Effector memory CD8-positive, alpha-beta T cell (primary cell): ENCODE results near the gene NOTCH4.
A peak's percentile ranks its signal among the peaks of the same experiment; 100 is the strongest.

ENCODE experiments used
- ATAC-seq: fragments of 150-1000 bp; cut with Tn5 transposase; replicated peaks from 2 replicates; pipeline ENCODE4 v1.10.0; 2021; ENCODE audit warnings: mild to moderate bottlenecking, moderate library complexity
- DNase-seq, 3 experiments: peaks; one replicate each; pipeline ENCODE4 v3.0.0; 2021
- H3K27ac Mint-ChIP-seq, 2 donors: one replicate each; pipeline ENCODE4 v1.8.0; 2022; ENCODE audit warnings: mild to moderate bottlenecking in 2 of 2, mixed read lengths in 2 of 2, moderate library complexity in 2 of 2
- H3K27me3 Mint-ChIP-seq, 2 donors: one replicate each; pipeline ENCODE4 v1.8.0; 2022; ENCODE audit warnings: mixed read lengths in 2 of 2
- H3K36me3 Mint-ChIP-seq: one replicate; pipeline ENCODE4 v1.8.0; 2022; ENCODE audit warnings: mild to moderate bottlenecking, moderate library complexity, mixed read lengths; ENCODE audit not compliant: insufficient read depth
- H3K4me1 Mint-ChIP-seq, 2 donors: one replicate each; pipeline ENCODE4 v1.8.0; 2022; ENCODE audit warnings: low read depth in 2 of 2, mixed read lengths in 2 of 2
- H3K4me3 Mint-ChIP-seq, 2 donors: one replicate each; pipeline ENCODE4 v1.8.0; 2022; ENCODE audit warnings: mild to moderate bottlenecking in 2 of 2, mixed read lengths in 2 of 2, moderate library complexity in 2 of 2
- H3K9me3 Mint-ChIP-seq, 2 donors: one replicate each; pipeline ENCODE4 v1.8.0; 2022; ENCODE audit warnings: mixed read lengths in 2 of 2

Gene NOTCH4

DNA sequence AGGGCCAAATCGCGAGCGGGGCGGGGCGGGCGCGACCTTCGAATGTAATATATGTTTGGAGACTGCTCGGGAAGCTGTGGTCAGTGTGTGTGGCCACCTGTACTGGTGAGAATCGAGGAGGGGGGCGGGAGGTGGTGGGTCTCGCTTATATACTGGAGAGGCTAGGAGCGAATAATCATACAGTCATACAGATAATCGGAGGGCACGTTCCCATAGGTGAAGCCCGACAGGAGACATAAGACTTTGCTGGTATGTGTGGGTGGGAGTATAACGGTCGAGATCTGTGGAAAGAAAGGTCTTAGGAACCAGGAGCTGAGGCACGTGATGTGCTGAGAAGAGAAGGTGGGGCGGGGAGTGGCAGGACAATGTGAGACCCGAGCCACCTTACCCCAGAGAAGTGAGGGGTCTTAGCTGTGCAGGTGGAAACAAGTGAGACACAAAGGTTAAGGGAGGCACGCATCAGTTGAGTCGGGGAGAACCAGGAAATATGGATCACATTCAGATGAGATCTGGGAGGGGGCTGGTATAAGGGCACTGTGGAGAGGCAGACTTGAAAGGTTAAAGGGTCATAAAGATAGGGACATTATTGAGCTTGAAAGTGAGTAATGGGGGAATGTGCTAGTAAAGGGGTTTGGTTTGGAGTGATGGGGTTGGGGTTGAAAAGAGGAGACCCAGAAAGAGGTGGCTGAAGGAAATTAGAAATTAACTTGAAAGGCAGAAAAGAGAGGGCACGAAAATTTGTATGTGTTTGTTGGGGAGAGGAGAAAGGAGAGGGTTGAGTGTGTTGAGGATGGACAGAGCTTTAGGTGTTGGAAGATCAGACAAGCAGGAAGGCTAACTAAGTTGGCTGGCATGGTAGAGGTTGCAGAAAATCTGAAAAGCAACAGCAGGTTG is 45.1 kb downstream of the NOTCH4 start:
- peak overlapping the region; percentile 97 to 98 for H3K27ac Mint-ChIP-seq
- H3K27me3 Mint-ChIP-seq, result no peaks in the 10 kb centered on the region
- H3K36me3 Mint-ChIP-seq, result peaks cover 34% of the 10 kb centered on the region
- peaks cover 49 to 50% of the 10 kb centered on the region in 2 donors for H3K4me1 Mint-ChIP-seq
- H3K9me3 Mint-ChIP-seq, result no peaks in the 10 kb centered on the region
- peak overlapping the region; percentile 87 to 91 for H3K4me3 Mint-ChIP-seq
- ATAC-seq (no peak), DNase-seq (no peak)

DNA sequence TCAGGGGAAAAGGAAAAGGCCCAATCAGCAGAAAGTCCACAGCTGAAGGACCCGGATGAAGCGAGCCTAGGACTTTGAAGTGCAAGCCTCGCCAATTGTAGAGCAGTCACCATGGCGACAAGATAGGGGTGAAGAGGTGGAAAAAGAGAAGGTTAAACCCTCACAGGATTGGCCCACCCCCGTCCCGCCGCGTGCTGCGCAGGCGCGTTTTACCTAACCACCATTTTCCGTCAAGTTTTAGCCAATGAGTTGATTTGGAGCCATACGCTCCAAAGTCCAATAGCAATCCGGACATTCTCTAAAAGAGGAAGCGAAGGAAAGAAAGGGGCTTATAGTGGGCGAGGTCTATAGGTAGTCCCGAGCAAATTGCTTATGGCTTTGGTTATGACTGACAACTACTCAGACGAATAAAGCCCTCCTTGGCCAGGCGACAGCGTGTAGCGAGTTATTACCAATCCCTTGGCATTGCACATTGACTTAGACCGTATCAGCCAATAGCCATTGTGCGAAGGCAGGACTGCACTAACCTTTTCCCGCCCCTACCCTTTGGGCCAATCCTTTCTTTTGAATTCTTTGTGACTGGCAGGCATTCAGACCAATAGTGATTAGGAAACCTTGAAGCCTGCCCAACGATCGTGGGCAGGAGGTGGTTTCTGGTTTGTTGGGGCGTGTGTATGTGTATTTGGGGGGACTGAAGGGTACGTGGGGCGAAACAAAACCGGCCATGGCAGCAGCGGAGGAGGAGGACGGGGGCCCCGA is 45.9 kb downstream of the NOTCH4 start, which contains the start of gene RNF5:
Gene RNF5 (plus strand): TSS at position 618 of the 759 bp plus-strand sequence. CDS start 107 bp downstream, at position 725.
- ATAC-seq (peak; percentile 81), DNase-seq (peak; percentile 89 to 93 (median 90))
- peaks cover 52 to 58% of the 10 kb centered on the region in 2 donors for H3K4me1 Mint-ChIP-seq
- no peaks in the 10 kb centered on the region for H3K9me3 Mint-ChIP-seq
- peak within 1 kb of the TSS; percentile 87 to 91 for H3K4me3 Mint-ChIP-seq
- peak within 1 kb of the TSS; percentile 97 to 98 for H3K27ac Mint-ChIP-seq
- peaks cover 33% of the 10 kb centered on the region for H3K36me3 Mint-ChIP-seq
- no peaks in the 10 kb centered on the region for H3K27me3 Mint-ChIP-seq

DNA sequence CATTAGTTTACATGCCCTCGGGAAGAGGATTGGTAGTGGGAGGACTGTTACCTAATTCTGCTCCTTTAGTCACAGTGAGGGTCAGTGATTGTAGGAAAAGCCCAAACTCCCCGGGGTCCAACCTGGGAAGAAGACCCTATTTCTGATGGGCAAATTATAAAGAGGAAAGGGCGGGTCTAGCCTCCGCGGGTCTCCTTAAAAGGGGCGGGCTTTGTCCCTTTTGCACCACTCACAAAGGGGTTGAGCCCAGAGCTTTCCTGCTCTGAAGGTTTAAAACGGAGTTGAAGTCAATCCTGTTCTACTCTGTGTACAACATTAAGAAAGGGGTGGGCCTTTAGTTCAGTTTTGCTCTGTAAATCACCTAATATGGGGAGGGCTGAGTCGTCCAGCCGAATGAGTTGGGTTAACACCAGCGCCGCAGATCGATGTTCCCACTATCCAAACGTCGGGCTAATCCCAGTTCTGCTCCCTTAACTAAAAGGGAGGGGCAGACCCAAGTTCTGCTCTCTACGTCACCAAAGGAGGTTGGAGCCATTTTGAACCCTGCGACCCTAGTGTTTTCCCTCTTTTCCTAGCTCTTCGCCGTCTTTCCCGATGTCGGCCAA is 46.6 kb downstream of the NOTCH4 start:
- DNase-seq (no peak), ATAC-seq (peak; percentile 1)
- Mint-ChIP-seq H3K4me3 (peak overlapping the region; percentile 87 to 91), H3K9me3 (no peaks in the 10 kb centered on the region), H3K36me3 (peaks cover 28% of the 10 kb centered on the region), H3K4me1 (peaks cover 52 to 58% of the 10 kb centered on the region in 2 donors), H3K27me3 (no peaks in the 10 kb centered on the region), H3K27ac (peak overlapping the region; percentile 97 to 98)

DNA sequence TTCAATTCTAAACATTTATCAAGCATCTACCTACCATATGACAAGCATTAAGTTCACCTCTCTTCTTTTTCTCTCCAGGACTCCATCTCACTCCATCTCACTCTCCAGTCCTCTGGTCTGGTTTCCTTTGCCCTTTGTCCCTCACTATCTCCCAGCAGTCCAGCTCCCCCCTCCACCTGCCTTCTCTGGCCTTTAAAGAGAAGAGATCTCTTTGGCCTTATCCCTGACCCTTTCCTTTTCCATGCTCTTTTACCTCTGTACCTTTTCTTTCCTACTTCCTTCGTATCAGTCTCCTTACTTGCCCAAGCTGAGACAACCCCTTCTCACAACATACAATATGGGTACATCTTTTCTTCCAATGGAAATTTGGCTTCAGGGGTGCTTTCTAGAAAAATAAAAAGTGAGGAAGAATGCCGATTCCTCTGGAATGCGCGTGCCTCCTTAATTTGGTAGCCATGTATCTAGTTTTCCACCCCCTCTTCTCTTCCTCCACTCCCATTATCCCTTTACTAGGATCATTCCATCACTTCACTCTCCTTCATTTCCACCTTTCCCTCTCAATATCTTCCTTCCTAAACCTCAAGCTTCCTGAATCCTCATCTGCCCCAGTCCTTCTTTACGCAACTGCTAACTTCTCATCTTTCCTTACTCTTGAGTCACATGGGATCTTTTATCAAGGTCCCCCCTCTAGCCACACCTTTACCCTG is 47.2 kb downstream of the NOTCH4 start:
- ATAC-seq (no peak), DNase-seq (no peak)
- H3K4me1 Mint-ChIP-seq, result peaks cover 52 to 58% of the 10 kb centered on the region in 2 donors
- H3K27me3 Mint-ChIP-seq, result no peaks in the 10 kb centered on the region
- H3K27ac Mint-ChIP-seq, result peak overlapping the region; percentile 97 to 98
- peak overlapping the region; percentile 87 to 91 for H3K4me3 Mint-ChIP-seq
- peaks cover 23% of the 10 kb centered on the region for H3K36me3 Mint-ChIP-seq
- H3K9me3 Mint-ChIP-seq, result no peaks in the 10 kb centered on the region

DNA sequence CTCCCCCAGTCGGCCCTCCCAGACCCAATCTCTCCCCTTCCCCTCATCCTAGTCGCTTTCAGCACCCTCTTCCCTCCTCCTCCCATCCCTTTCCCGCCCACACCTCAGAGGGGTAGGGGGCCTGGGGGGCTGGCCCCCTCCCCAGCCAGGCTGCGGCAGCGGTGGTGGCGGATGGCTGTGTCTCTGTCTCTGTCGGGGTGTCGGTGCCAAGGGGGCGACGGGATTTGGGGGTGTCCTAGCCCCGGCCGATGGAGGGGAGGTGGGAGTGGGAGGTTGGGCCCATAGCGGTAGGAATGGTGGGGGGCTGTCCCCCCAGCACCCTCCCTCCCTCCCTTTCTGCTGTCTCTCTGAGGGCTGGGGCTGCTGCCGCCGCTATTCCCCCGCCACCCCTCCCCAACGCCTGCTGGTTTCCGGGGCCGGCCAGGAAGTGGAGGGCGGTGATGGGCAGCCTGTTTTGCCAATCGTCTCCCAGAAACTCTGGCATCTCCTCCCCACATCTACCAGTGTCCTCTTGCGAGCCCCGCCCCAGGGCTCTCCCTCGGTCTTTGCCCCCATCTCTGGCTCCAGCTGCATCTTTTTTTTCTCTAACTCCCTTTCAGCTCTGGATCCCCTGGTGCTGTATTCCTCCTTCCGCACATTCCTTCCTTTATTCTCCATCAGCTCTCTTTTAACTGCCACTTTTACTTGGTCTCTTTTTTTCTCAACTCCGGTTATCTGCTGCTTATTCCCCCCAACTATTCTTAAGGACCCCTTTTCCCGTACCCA is 48.0 kb downstream of the NOTCH4 start, which contains the start of gene AGPAT1:
Gene AGPAT1 (minus strand): TSS at position 374 of the 765 bp plus-strand sequence. CDS start 4,588 bp downstream, outside the sequence.
- peak; percentile 50 for ATAC-seq
- Mint-ChIP-seq H3K4me3 (peak within 1 kb of the TSS; percentile 87 to 91), H3K27ac (peak within 1 kb of the TSS; percentile 88 to 98), H3K36me3 (peaks cover 16% of the 10 kb centered on the region), H3K9me3 (no peaks in the 10 kb centered on the region), H3K4me1 (peaks cover 55 to 60% of the 10 kb centered on the region in 2 donors), H3K27me3 (no peaks in the 10 kb centered on the region)
- DNase-seq, result peak; percentile 96 to 97 (median 96)

DNA sequence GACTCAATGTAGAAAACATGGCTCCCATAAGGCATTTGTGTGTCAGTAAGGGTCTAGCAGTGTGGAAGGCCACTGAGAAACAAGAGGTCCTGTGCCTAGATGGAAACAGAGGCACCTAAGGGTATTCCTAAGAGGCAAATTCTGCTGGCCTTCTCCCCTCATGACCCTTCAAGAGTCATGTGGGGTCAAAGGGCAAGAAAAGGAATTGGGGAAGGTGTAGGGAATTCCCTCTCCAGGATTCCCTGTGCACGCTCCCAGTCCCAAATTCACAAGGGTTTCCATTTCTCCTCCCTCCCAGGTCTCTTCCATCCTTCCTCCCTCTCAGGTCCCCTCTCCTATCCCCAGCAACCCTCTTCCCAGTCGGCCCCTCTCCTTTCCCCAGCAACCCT is 48.6 kb downstream of the NOTCH4 start:
- Mint-ChIP-seq H3K4me1 (peaks cover 52 to 54% of the 10 kb centered on the region in 2 donors), H3K9me3 (no peaks in the 10 kb centered on the region), H3K36me3 (peaks cover 15% of the 10 kb centered on the region), H3K27ac (peak overlapping the region; percentile 88 to 98), H3K27me3 (no peaks in the 10 kb centered on the region), H3K4me3 (peak overlapping the region; percentile 87 to 91)
- DNase-seq (no peak), ATAC-seq (no peak)

DNA sequence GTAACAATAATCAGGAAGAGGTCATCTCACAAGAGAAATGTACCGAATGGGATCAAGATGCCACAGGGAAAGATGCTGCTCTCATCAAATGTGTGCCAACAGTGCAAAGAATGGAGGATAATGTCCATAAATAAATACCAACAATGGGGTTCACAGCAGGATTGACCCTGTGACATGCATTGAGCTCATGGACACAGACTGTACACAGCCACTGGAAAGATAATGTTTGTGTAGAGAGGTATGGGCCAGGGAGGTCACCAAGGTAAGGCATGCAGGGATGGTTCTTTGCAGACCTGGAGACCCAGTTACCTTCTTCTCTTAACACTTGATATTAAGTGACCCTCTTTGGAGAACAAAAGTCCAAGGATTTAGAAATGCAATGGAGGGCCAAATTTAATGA is 49.5 kb downstream of the NOTCH4 start:
- H3K27me3 Mint-ChIP-seq, result no peaks in the 10 kb centered on the region
- no peaks in the 10 kb centered on the region for H3K9me3 Mint-ChIP-seq
- H3K36me3 Mint-ChIP-seq, result peaks cover 9% of the 10 kb centered on the region
- no peak for DNase-seq
- peaks cover 45 to 51% of the 10 kb centered on the region in 2 donors for H3K4me1 Mint-ChIP-seq
- no peak overlapping the region for H3K27ac Mint-ChIP-seq
- ATAC-seq, result no peak
- H3K4me3 Mint-ChIP-seq, result peak overlapping the region; percentile 3 to 69

DNA sequence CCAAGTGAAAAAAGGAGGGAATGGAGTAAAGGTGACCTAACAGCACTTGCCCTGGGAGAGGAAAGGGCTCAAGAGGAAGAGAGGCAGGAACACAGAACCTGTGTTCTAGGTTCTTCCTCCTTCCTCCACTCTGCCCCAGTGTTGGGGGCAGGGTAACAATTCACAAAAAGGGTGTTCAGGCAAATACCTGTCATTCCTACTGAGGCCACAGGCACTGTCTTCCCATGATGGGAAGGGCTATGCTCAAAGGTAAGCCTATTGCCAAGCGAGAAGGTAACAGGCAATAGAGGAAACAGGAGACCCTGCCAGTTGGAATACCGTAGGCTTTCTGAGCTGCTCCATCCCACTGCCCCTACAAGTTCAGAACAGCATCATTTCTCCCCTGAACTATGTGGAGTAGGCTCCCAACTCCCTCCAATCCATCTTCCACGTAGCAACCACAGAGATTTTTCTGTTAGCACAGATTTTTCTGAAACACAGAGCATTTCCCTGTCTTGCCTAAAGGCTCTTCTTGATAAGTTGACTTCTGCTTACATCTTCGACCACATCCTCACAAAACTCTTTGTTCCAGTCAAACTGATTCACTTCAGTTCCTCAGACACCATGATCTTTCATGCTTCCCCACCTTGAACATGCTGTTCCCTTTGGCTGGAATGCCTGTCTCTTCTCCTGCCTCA is 50.7 kb downstream of the NOTCH4 start:
- H3K27ac Mint-ChIP-seq, result no peak overlapping the region
- no peak for ATAC-seq
- DNase-seq, result no peak
- no peaks in the 10 kb centered on the region for H3K9me3 Mint-ChIP-seq
- peaks cover 12% of the 10 kb centered on the region for H3K36me3 Mint-ChIP-seq
- no peaks in the 10 kb centered on the region for H3K27me3 Mint-ChIP-seq
- H3K4me1 Mint-ChIP-seq, result peaks cover 33 to 41% of the 10 kb centered on the region in 2 donors
- no peak overlapping the region for H3K4me3 Mint-ChIP-seq

DNA sequence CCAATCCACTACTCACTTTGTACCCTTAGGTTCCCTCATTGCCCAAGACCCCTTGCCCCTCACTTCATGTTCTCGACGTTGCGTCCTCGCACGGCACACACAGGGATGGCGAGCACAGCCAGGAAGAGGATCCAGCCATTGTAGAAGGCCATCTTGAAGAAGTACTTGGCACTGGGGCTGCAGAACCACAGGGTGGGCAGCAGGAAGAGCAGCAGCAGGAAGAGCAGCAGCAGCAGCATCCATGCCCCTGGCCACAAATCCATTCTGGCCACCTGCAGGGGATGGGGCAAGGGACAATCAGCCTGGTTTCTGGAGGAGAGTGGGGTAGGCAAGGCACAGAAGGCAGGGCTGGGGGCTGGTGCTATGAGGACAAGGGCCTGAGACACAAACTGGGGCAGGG is 52.6 kb downstream of the NOTCH4 start:
- Mint-ChIP-seq H3K36me3 (peaks cover 7% of the 10 kb centered on the region), H3K4me1 (peaks cover 20 to 28% of the 10 kb centered on the region in 2 donors), H3K4me3 (no peak overlapping the region), H3K9me3 (no peaks in the 10 kb centered on the region), H3K27ac (no peak overlapping the region), H3K27me3 (no peaks in the 10 kb centered on the region)
- ATAC-seq, result no peak
- no peak for DNase-seq

DNA sequence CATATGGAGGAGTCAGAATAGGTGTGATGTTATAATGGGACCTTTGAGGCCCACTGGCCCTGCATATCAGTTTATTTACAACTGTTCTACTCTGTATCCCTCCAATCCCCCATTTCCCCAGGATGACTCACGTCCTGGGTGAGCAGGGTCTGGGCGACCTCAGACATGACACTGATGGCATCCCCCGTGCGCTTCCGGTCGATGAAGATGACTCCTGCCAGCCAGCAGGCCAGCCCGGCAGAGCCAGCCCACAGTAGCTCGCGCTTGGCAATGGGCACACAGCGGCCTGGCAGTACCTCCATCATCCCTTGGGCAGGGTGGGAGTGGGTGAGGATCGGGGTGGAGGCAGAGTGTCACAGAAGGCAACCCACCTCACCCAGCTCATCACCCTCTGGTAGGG is 53.6 kb downstream of the NOTCH4 start:
- Mint-ChIP-seq H3K4me3 (no peak overlapping the region), H3K4me1 (peaks cover 17 to 23% of the 10 kb centered on the region in 2 donors), H3K27ac (peak overlapping the region in 1 of 2 donors; percentile 36), H3K36me3 (peaks cover 7% of the 10 kb centered on the region), H3K9me3 (no peaks in the 10 kb centered on the region), H3K27me3 (no peaks in the 10 kb centered on the region)
- ATAC-seq (no peak), DNase-seq (no peak)

DNA sequence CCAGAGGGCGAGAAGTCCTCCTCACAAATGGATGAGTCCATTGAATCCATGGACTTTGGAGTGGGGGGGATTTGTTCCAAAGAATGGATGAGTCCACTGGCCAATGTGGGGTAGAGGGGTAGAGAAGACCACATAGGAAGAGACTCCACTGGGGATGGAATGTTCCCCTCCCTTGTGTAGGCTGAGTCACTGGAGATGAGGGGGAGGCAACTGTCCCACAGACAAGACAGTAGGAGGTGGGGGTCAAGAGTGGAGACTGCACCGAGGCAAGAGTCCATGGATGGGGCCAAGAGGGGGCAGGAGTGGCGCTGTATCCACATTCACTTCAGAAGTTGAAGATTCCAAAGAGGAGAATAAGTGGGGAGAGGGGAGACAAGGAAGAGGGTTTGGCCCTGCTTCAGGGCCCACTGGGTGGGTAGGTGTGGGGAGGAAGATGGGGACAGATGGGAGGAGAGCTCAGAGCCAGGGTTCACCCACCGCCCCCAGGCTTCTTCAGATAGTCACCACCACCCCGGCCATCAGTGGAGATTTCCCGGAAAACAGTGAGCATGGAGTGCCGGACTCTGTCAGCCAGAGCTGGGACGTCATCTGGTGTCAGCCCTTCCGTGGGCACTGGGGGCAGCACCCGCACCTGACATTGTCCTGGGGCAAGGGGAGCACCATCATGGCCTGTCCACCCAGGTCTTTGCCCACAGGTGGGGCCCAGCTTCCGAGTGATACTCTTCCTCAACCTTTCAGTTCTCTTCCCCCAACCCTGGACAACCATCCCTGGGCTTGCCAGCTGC is 54.9 kb downstream of the NOTCH4 start:
- Mint-ChIP-seq H3K9me3 (no peaks in the 10 kb centered on the region), H3K4me1 (peaks cover 18 to 19% of the 10 kb centered on the region in 2 donors), H3K36me3 (peaks cover 10% of the 10 kb centered on the region), H3K27ac (peak overlapping the region in 1 of 2 donors; percentile 62), H3K4me3 (no peak overlapping the region), H3K27me3 (no peaks in the 10 kb centered on the region)
- ATAC-seq (no peak), DNase-seq (no peak)
